Ishikawa (cell line): ENCODE results near the gene TFR2.

Experiments
- CEBPB ChIP-seq: IDR thresholded peaks from 2 replicates; pipeline ENCODE4 v1.6.1; 2012
- CREB1 ChIP-seq: IDR thresholded peaks from 2 replicates; pipeline ENCODE4 v1.6.1; 2012; ENCODE audit warnings: low read depth
- EGR1 ChIP-seq: IDR thresholded peaks from 2 replicates; pipeline ENCODE4 v1.6.1; 2012
- EP300 ChIP-seq: IDR thresholded peaks from 2 replicates; pipeline ENCODE4 v1.6.1; 2012; ENCODE audit warnings: borderline replicate concordance
- FOXM1 ChIP-seq: IDR thresholded peaks from 2 replicates; pipeline ENCODE4 v1.6.1; 2012; ENCODE audit warnings: low read depth, borderline replicate concordance
- NFIC ChIP-seq: IDR thresholded peaks from 2 replicates; pipeline ENCODE4 v1.6.1; 2012
- RAD21 ChIP-seq: IDR thresholded peaks from 2 replicates; pipeline ENCODE4 v1.6.1; 2012; ENCODE audit warnings: low read depth
- TAF1 ChIP-seq: IDR thresholded peaks from 2 replicates; pipeline ENCODE4 v1.6.1; 2012; ENCODE audit warnings: low read depth, mild to moderate bottlenecking
- TCF12 ChIP-seq: IDR thresholded peaks from 2 replicates; pipeline ENCODE4 v1.6.1; 2012; ENCODE audit warnings: low read depth
- TEAD4 ChIP-seq: IDR thresholded peaks from 2 replicates; pipeline ENCODE4 v1.6.1; 2012
- YY1 ChIP-seq: IDR thresholded peaks from 2 replicates; pipeline ENCODE4 v1.6.1; 2012; ENCODE audit warnings: low read depth
- ZBTB7A ChIP-seq: IDR thresholded peaks from 2 replicates; pipeline ENCODE4 v1.6.1; 2012; ENCODE audit warnings: low read depth
- TF ChIP-seq, protein P1 (sequence below): IDR thresholded peaks from 2 replicates; pipeline ENCODE4 v1.6.1; 2012
- TF ChIP-seq, protein P2 (sequence below): IDR thresholded peaks from 2 replicates; pipeline ENCODE4 v1.6.1; 2012; ENCODE audit warnings: low read depth, mild to moderate bottlenecking
- TF ChIP-seq, protein P3 (sequence below): IDR thresholded peaks from 2 replicates; pipeline ENCODE4 v1.6.1; 2012

TFR2 gene

DNA sequence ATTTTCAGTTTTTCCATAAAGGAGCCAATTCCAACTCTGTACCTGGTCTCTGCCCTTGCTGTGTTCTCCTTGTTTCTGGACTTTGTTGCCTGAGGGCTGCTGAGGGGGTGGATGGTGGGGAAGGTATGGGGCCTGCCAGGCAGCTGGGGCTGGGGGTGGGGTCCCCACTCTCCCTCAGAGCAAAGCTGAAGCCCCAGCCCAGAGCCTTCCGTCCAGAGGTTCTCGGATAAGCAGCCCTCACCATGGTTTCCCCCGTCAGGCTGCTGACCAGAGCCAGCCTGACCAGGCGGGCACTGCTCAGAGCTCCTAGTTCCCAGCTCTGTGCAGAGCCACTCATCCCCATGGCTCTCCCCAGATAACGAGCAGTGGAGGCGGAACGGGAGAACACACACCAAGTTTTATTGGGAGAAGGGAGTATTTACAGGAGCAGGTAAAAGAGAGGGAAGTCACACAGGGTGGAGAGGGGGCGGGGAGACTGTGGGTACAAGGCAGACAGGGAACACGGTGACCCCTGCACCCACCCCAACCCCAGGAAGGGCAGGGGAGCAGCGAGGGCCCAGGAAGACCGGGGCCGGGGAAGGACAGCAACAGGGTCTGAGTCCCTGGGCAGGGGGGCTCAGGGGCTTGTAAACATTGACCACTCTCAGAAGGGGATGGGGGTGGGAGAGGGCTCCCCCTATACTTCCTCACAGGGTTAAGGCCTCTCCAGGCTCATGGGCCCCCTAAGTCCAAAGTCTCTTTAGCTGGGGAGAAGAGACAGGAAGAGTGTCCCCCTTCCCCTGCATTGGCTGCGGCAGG is 38.0 kb upstream of the TFR2 start:
- no peak for TF ChIP-seq CREB1

DNA sequence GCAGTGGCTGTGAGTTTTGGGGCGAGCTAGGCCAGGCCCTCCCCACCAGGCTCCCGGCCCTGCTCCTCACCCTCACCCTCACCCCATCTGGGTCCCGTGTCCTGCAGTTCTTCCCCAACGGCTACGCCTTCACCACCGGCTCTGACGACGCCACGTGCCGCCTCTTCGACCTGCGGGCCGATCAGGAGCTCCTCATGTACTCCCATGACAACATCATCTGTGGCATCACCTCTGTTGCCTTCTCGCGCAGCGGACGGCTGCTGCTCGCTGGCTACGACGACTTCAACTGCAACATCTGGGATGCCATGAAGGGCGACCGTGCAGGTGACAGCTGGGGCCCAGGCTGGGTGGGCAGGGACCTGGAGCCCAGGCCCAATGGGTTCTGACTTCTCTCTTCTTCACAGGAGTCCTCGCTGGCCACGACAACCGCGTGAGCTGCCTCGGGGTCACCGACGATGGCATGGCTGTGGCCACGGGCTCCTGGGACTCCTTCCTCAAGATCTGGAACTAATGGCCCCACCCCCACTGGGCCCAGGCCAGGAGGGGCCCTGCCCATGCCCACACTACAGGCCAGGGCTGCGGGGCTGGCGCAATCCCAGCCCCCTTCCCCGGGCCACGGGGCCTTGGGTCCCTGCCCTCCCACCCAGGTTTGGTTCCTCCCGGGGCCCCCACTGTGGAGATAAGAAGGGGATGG is 37.1 kb upstream of the TFR2 start:
- TF ChIP-seq YY1 = no peak
- TF ChIP-seq FOXM1 = no peak
- no peak for TF ChIP-seq ZBTB7A
- TF ChIP-seq TAF1 = no peak
- TF ChIP-seq, protein P1, sequence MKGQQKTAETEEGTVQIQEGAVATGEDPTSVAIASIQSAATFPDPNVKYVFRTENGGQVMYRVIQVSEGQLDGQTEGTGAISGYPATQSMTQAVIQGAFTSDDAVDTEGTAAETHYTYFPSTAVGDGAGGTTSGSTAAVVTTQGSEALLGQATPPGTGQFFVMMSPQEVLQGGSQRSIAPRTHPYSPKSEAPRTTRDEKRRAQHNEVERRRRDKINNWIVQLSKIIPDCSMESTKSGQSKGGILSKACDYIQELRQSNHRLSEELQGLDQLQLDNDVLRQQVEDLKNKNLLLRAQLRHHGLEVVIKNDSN = no peak
- TF ChIP-seq NFIC = no peak
- TF ChIP-seq, protein P2, sequence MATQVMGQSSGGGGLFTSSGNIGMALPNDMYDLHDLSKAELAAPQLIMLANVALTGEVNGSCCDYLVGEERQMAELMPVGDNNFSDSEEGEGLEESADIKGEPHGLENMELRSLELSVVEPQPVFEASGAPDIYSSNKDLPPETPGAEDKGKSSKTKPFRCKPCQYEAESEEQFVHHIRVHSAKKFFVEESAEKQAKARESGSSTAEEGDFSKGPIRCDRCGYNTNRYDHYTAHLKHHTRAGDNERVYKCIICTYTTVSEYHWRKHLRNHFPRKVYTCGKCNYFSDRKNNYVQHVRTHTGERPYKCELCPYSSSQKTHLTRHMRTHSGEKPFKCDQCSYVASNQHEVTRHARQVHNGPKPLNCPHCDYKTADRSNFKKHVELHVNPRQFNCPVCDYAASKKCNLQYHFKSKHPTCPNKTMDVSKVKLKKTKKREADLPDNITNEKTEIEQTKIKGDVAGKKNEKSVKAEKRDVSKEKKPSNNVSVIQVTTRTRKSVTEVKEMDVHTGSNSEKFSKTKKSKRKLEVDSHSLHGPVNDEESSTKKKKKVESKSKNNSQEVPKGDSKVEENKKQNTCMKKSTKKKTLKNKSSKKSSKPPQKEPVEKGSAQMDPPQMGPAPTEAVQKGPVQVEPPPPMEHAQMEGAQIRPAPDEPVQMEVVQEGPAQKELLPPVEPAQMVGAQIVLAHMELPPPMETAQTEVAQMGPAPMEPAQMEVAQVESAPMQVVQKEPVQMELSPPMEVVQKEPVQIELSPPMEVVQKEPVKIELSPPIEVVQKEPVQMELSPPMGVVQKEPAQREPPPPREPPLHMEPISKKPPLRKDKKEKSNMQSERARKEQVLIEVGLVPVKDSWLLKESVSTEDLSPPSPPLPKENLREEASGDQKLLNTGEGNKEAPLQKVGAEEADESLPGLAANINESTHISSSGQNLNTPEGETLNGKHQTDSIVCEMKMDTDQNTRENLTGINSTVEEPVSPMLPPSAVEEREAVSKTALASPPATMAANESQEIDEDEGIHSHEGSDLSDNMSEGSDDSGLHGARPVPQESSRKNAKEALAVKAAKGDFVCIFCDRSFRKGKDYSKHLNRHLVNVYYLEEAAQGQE = no peak
- TF ChIP-seq EGR1 = no peak
- TF ChIP-seq EP300 = no peak
- no peak for TF ChIP-seq CREB1
- no peak for TF ChIP-seq RAD21
- TF ChIP-seq TCF12 = no peak
- TF ChIP-seq TEAD4 = no peak
- TF ChIP-seq, protein P3, sequence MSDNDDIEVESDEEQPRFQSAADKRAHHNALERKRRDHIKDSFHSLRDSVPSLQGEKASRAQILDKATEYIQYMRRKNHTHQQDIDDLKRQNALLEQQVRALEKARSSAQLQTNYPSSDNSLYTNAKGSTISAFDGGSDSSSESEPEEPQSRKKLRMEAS = no peak
- TF ChIP-seq CEBPB = no peak

DNA sequence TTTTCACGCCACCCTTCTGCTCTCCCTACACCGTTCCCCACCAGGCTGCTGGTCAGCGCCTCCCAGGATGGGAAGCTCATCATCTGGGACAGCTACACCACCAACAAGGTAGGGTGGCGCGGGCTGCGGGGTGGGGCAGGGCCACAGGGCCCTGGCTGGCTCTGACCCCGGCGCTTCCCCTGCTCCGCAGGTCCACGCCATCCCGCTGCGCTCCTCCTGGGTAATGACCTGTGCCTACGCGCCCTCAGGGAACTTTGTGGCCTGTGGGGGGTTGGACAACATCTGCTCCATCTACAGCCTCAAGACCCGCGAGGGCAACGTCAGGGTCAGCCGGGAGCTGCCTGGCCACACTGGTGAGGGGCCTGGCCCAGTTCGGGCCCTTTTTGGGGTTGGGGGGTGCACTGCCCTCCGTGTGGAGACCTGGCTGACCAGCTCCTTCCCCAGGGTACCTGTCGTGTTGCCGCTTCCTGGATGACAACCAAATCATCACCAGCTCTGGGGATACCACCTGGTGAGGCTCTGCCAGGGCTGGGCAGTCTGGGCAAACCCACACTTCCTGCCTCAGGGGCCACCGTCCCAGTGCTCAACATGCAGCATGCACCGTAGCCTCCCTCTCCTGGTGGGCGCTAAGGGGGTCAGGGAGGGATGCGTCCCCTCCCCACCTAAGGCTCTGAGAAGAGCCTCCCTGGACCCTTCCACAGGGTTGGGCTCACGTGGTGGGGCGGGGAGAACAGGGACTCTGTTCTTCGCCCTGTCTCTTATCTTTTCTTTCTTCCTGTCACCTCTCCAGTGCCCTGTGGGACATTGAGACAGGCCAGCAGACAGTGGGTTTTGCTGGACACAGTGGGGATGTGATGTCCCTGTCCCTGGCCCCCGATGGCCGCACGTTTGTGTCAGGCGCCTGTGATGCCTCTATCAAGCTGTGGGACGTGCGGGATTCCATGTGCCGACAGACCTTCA is 36.2 kb upstream of the TFR2 start:
- TF ChIP-seq FOXM1 = no peak
- TF ChIP-seq TEAD4 = no peak

DNA sequence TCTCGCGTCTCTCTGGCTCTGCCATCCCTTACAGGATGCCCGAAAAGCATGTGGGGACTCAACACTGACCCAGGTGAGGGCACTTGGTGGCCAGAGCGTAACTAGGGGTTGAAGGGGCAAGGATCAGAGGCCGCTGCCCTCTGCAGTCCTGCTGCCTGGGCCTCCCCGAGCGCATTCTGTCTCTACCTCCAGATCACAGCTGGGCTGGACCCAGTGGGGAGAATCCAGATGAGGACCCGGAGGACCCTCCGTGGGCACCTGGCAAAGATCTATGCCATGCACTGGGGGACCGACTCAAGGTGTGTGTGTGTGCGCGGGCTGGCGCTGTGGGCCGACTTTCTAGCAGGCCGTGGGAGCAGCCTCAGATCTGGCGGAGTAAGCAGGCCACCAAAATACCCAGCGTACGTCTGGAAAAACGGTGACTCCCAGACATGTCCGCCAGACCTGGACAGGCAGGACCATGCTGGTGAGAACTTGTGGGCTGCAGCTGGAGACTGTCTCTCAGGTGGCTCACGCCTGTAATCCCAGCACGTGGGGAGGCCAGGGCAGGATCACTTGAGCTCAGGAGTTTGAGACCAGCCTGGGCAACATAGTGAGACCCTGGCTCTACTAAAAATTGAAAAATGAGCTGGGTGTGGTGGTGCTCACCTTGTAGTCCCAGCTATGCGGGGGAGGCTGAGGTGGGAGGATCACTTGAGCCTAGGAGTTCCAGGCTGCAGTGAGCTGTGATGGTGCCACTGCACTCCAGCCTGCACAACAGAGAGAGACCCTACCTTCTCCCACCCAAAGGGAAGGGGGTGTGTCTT is 35.4 kb upstream of the TFR2 start:
- TF ChIP-seq ZBTB7A = no peak
- TF ChIP-seq, protein P2 = no peak
- no peak for TF ChIP-seq EGR1
- TF ChIP-seq FOXM1 = no peak
- TF ChIP-seq CEBPB = no peak
- no peak for TF ChIP-seq CREB1
- TF ChIP-seq TEAD4 = no peak
- TF ChIP-seq YY1 = no peak
- no peak for TF ChIP-seq EP300
- TF ChIP-seq, protein P3 = no peak
- TF ChIP-seq NFIC = no peak
- TF ChIP-seq, protein P1 = no peak
- TF ChIP-seq TAF1 = no peak
- no peak for TF ChIP-seq TCF12
- no peak for TF ChIP-seq RAD21
